Thyroid gland (tissue), 4 donors: ENCODE results near the gene PPP3CA. TPM values are rescaled to one million over a fixed set of nuclear protein-coding genes. Genes with fewer than 3 reads are reported as not detected.

Experiments
- DNase-seq, 2 donors: peaks; one replicate each; pipeline ENCODE4 v3.0.0-alpha.2; 2019
- H3K27ac ChIP-seq, 3 donors: fragments of 200-600 bp; sonication (generic); 1 replicate in 2 of 3; 2 replicates in 1 of 3; pipeline ENCODE4 v1.5.1; 2016 to 2019; ENCODE audit warnings: mild to moderate bottlenecking in 1 of 3, moderate library complexity in 1 of 3
- H3K27me3 ChIP-seq: fragments of 200-600 bp; sonication (generic); one replicate; pipeline ENCODE4 v1.5.1; 2019
- H3K36me3 ChIP-seq, 2 donors: fragments of 200-600 bp; sonication (generic); one replicate each; pipeline ENCODE4 v1.5.1; 2016 to 2019
- H3K4me1 ChIP-seq, 2 donors: fragments of 200-600 bp; sonication (generic); one replicate each; pipeline ENCODE4 v1.5.1; 2017 to 2019
- H3K4me3 ChIP-seq, 3 donors: fragments of 200-600 bp; sonication (generic); replicated peaks in 1 of 3; 1 replicate in 2 of 3; 2 replicates in 1 of 3; pipeline ENCODE4 v1.5.1; 2016; ENCODE audit warnings: mild to moderate bottlenecking in 1 of 3
- H3K9me3 ChIP-seq: fragments of 200-600 bp; sonication (generic); one replicate; pipeline ENCODE4 v1.5.1; 2017
- CTCF ChIP-seq, 6 experiments: fragments of 200-600 bp in 3 of 6; fragments of 450-650 bp in 3 of 6; sonication (generic) in 3 of 6; IDR thresholded peaks; one replicate each; pipeline ENCODE4 v1.5.1; 2016 to 2019; ENCODE audit warnings: antibody characterized with exemption in 6 of 6, mild to moderate bottlenecking in 2 of 6, inconsistent platforms in 1 of 6, moderate library complexity in 1 of 6
- POLR2A ChIP-seq, 2 donors: fragments of 450-650 bp; IDR thresholded peaks; one replicate each; pipeline ENCODE4 v1.6.1; 2017; ENCODE audit warnings: antibody characterized with exemption in 2 of 2, mild to moderate bottlenecking in 2 of 2, moderate library complexity in 1 of 2
- WGBS, 2 donors: methylation state at CpG; one replicate each; pipeline ENCODE4 v1.1.5; 2017; 5-methylcytosine and 5-hydroxymethylcytosine counted together
- intact Hi-C: fragments of 100-400 bp; cut with DNase I; formaldehyde crosslinking; loops from one replicate; pipeline ENCODE4 v1.15.1; 2023
- total RNA-seq, 4 donors: library from RNA; depleted of rRNA; stranded (reverse); fragments of >200 nt; gene quantifications; one replicate each; pipeline ENCODE4 v1.2.3, GENCODE V29; 2016

PPP3CA gene
- total RNA-seq, 4 donors from 2014 or later, result 31.6 to 45.8 (median 34.4) TPM

- TF ChIP-seq CTCF (IDR thresholded peaks at IDR 0.05) (no peak), POLR2A (IDR thresholded peaks at IDR 0.05) (no peak)
- Histone ChIP-seq H3K27me3 (no peaks in the 10 kb centered on the region), H3K4me1 (no peaks in the 10 kb centered on the region), H3K4me3 (no peak overlapping the region), H3K9me3 (no peaks in the 10 kb centered on the region), H3K36me3 (no peaks in the 10 kb centered on the region), H3K27ac (no peak overlapping the region)
- intact Hi-C loops, result no loop called here
- no peak for DNase-seq
- 67 to 86% methylated on average over 3 of the region's 3 CpGs for WGBS, 2 donors
Observed at GRCh38 chr4:101171747-101172146, 175.6 kb downstream of the PPP3CA start.

GRCh38 chr4:101169044-101170014 lies 178.0 kb downstream of the PPP3CA start:
- DNase-seq, result peak; percentile 70 to 73
- Histone ChIP-seq H3K9me3 (no peaks in the 10 kb centered on the region), H3K4me1 (peaks cover 0 to 4% of the 10 kb centered on the region in 2 donors), H3K36me3 (no peaks in the 10 kb centered on the region), H3K4me3 (no peak overlapping the region), H3K27me3 (no peaks in the 10 kb centered on the region), H3K27ac (no peak overlapping the region)
- WGBS, 2 donors, result 43 to 51% methylated on average over 6 of the region's 6 CpGs
- intact Hi-C loops, result loop anchor here (5.0 kb wide), 1 partner anchor 563 kb away; no protein-coding TSS in a partner anchor
- TF ChIP-seq POLR2A (IDR thresholded peaks at IDR 0.05) (no peak), CTCF (IDR thresholded peaks at IDR 0.05) (peak; percentile 45 to 92 (median 72))

- 86 to 97% methylated on average over 1 of the region's 1 CpG for WGBS, 2 donors
- H3K27me3 ChIP-seq, result no peaks in the 10 kb centered on the region
- H3K4me3 ChIP-seq, result no peak overlapping the region
- no peaks in the 10 kb centered on the region for H3K9me3 ChIP-seq
- TF ChIP-seq POLR2A (IDR thresholded peaks at IDR 0.05), result no peak
- no peak for TF ChIP-seq CTCF (IDR thresholded peaks at IDR 0.05)
- no peaks in the 10 kb centered on the region for H3K36me3 ChIP-seq
- no peak overlapping the region for H3K27ac ChIP-seq
- DNase-seq, result no peak
- intact Hi-C loops, result no loop called here
- peaks cover 0 to 4% of the 10 kb centered on the region in 2 donors for H3K4me1 ChIP-seq
Observed at GRCh38 chr4:101163936-101164335, 183.4 kb downstream of the PPP3CA start.

- no peak for TF ChIP-seq POLR2A (IDR thresholded peaks at IDR 0.05)
- no peak for TF ChIP-seq CTCF (IDR thresholded peaks at IDR 0.05)
- H3K36me3 ChIP-seq, result no peaks in the 10 kb centered on the region
- H3K4me3 ChIP-seq, result no peak overlapping the region
- DNase-seq, result no peak
- intact Hi-C loops, result no loop called here
- peaks cover 0 to 4% of the 10 kb centered on the region in 2 donors for H3K4me1 ChIP-seq
- H3K27ac ChIP-seq, result no peak overlapping the region
- no peaks in the 10 kb centered on the region for H3K9me3 ChIP-seq
- WGBS, 2 donors, result 96 to 98% methylated on average over 1 of the region's 1 CpG
- no peaks in the 10 kb centered on the region for H3K27me3 ChIP-seq
Observed at GRCh38 chr4:101162990-101163380, 184.3 kb downstream of the PPP3CA start.
